ENCODE measurements around the gene SARM1. TPM values are rescaled to one million over a fixed set of nuclear protein-coding genes. Genes with fewer than 3 reads are reported as not detected.

SARM1 gene
- 10 to 100 TPM; 24.4 to 26.1 TPM for total RNA-seq
- 57.9 to 63.4 reads per million in 2 donors for total RNA-seq

GRCh38 chr17:28371245-28372202 is at the start of gene SARM1:
Gene SARM1 (plus strand): TSS chr17:28371694. CDS start chr17:28372033, 339 bp downstream.
- Mint-ChIP-seq H3K27me3 (no peaks in the 10 kb centered on the region), H3K36me3 (ENCODE audit: low read depth) (no peaks in the 10 kb centered on the region), H3K27ac (peak within 1 kb of the TSS; percentile 85), H3K4me3 (peak within 1 kb of the TSS; percentile 97), H3K4me1 (peaks cover 13% of the 10 kb centered on the region)
- ATAC-seq, result peak; percentile 89
- peak; percentile 63 to 81 (median 73) for DNase-seq
- no peaks in the 10 kb centered on the region for H3K9me3 ChIP-seq (ENCODE audit: control insufficient read depth, low read length, poor library complexity, severe bottlenecking)

- H3K4me1 Mint-ChIP-seq, result peaks cover 12% of the 10 kb centered on the region
Measured at GRCh38 chr17:28324267-28324745, 47.2 kb upstream of the SARM1 start.

GRCh38 chr17:28324781-28325180 is 46.7 kb upstream of the SARM1 start:
- H3K4me3 Mint-ChIP-seq, result no peak overlapping the region

More at GRCh38 chr17:28324267-28324745, 47.2 kb upstream of the SARM1 start:
- DNase-seq (no peak), ATAC-seq (no peak)
- Mint-ChIP-seq H3K36me3 (ENCODE audit: low read depth) (no peaks in the 10 kb centered on the region), H3K4me3 (no peak overlapping the region), H3K27ac (no peak overlapping the region), H3K27me3 (no peaks in the 10 kb centered on the region)
- H3K9me3 ChIP-seq (ENCODE audit: control insufficient read depth, low read length, poor library complexity, severe bottlenecking), result no peaks in the 10 kb centered on the region

GRCh38 chr17:28325211-28325610 is 46.3 kb upstream of the SARM1 start:
- H3K9me3 ChIP-seq (ENCODE audit: control insufficient read depth, low read length, poor library complexity, severe bottlenecking), result no peaks in the 10 kb centered on the region
- peaks cover 4% of the 10 kb centered on the region for H3K4me1 Mint-ChIP-seq
- no peaks in the 10 kb centered on the region for H3K36me3 Mint-ChIP-seq (ENCODE audit: low read depth)
- no peak overlapping the region for H3K27ac Mint-ChIP-seq
- H3K27me3 Mint-ChIP-seq, result no peaks in the 10 kb centered on the region
- no peak for ATAC-seq
- DNase-seq, result no peak
- H3K4me3 Mint-ChIP-seq, result no peak overlapping the region

More at GRCh38 chr17:28324781-28325180, 46.7 kb upstream of the SARM1 start:
- DNase-seq (no peak), ATAC-seq (no peak)
- Mint-ChIP-seq H3K27ac (no peak overlapping the region), H3K4me1 (peaks cover 8% of the 10 kb centered on the region), H3K27me3 (no peaks in the 10 kb centered on the region), H3K36me3 (ENCODE audit: low read depth) (no peaks in the 10 kb centered on the region)
- H3K9me3 ChIP-seq (ENCODE audit: control insufficient read depth, low read length, poor library complexity, severe bottlenecking), result no peaks in the 10 kb centered on the region

- Mint-ChIP-seq H3K4me3 (no peak overlapping the region), H3K36me3 (ENCODE audit: low read depth) (no peaks in the 10 kb centered on the region), H3K27ac (no peak overlapping the region), H3K27me3 (no peaks in the 10 kb centered on the region), H3K4me1 (peaks cover 2% of the 10 kb centered on the region)
- ATAC-seq (no peak), DNase-seq (no peak)
- H3K9me3 ChIP-seq (ENCODE audit: control insufficient read depth, low read length, poor library complexity, severe bottlenecking), result no peaks in the 10 kb centered on the region
Measured at GRCh38 chr17:28326114-28326513, 45.4 kb upstream of the SARM1 start.

- H3K4me1 Mint-ChIP-seq, result no peaks in the 10 kb centered on the region
- H3K9me3 ChIP-seq (ENCODE audit: control insufficient read depth, low read length, poor library complexity, severe bottlenecking), result no peaks in the 10 kb centered on the region
- peaks cover 2% of the 10 kb centered on the region for H3K36me3 Mint-ChIP-seq (ENCODE audit: low read depth)
- no peak overlapping the region for H3K4me3 Mint-ChIP-seq
- ATAC-seq (no peak), DNase-seq (no peak)
- H3K27me3 Mint-ChIP-seq, result no peaks in the 10 kb centered on the region
- H3K27ac Mint-ChIP-seq, result no peak overlapping the region
Measured at GRCh38 chr17:28327031-28327607, 44.4 kb upstream of the SARM1 start.

GRCh38 chr17:28327709-28328108 is 43.8 kb upstream of the SARM1 start:
- ATAC-seq, result no peak

GRCh38 chr17:28328325-28328724 is 43.2 kb upstream of the SARM1 start:
- Mint-ChIP-seq H3K4me1 (peaks cover 3% of the 10 kb centered on the region), H3K36me3 (ENCODE audit: low read depth) (peaks cover 4% of the 10 kb centered on the region)

More at GRCh38 chr17:28327709-28328108, 43.8 kb upstream of the SARM1 start:
- H3K27ac Mint-ChIP-seq, result no peak overlapping the region
- no peak for DNase-seq
- no peak overlapping the region for H3K4me3 Mint-ChIP-seq
- no peaks in the 10 kb centered on the region for H3K27me3 Mint-ChIP-seq
- no peaks in the 10 kb centered on the region for H3K9me3 ChIP-seq (ENCODE audit: control insufficient read depth, low read length, poor library complexity, severe bottlenecking)
- H3K4me1 Mint-ChIP-seq, result peaks cover 2% of the 10 kb centered on the region
- peaks cover 4% of the 10 kb centered on the region for H3K36me3 Mint-ChIP-seq (ENCODE audit: low read depth)

GRCh38 chr17:28330671-28331070 is 40.8 kb upstream of the SARM1 start:
- no peaks in the 10 kb centered on the region for H3K27me3 Mint-ChIP-seq
- DNase-seq (no peak), ATAC-seq (no peak)
- no peaks in the 10 kb centered on the region for H3K9me3 ChIP-seq (ENCODE audit: control insufficient read depth, low read length, poor library complexity, severe bottlenecking)
- H3K4me3 Mint-ChIP-seq, result no peak overlapping the region
- peaks cover 4% of the 10 kb centered on the region for H3K36me3 Mint-ChIP-seq (ENCODE audit: low read depth)
- H3K27ac Mint-ChIP-seq, result no peak overlapping the region
- peaks cover 16% of the 10 kb centered on the region for H3K4me1 Mint-ChIP-seq

More at GRCh38 chr17:28328325-28328724, 43.2 kb upstream of the SARM1 start:
- Mint-ChIP-seq H3K4me3 (no peak overlapping the region), H3K27me3 (no peaks in the 10 kb centered on the region), H3K27ac (no peak overlapping the region)
- DNase-seq, result no peak
- H3K9me3 ChIP-seq (ENCODE audit: control insufficient read depth, low read length, poor library complexity, severe bottlenecking), result no peaks in the 10 kb centered on the region
- no peak for ATAC-seq

GRCh38 chr17:28331891-28332420 is 39.5 kb upstream of the SARM1 start:
- Mint-ChIP-seq H3K27me3 (no peaks in the 10 kb centered on the region), H3K36me3 (ENCODE audit: low read depth) (peaks cover 4% of the 10 kb centered on the region), H3K4me3 (no peak overlapping the region), H3K27ac (no peak overlapping the region), H3K4me1 (peaks cover 19% of the 10 kb centered on the region)
- ATAC-seq (no peak), DNase-seq (no peak)
- H3K9me3 ChIP-seq (ENCODE audit: control insufficient read depth, low read length, poor library complexity, severe bottlenecking), result no peaks in the 10 kb centered on the region

- ATAC-seq, result no peak
- no peak overlapping the region for H3K4me3 Mint-ChIP-seq
Measured at GRCh38 chr17:28333083-28333746, 38.3 kb upstream of the SARM1 start.

GRCh38 chr17:28334171-28334570 is 37.3 kb upstream of the SARM1 start:
- Mint-ChIP-seq H3K4me1 (peaks cover 32% of the 10 kb centered on the region), H3K27me3 (no peaks in the 10 kb centered on the region), H3K4me3 (peak overlapping the region; percentile 98), H3K36me3 (ENCODE audit: low read depth) (peaks cover 4% of the 10 kb centered on the region), H3K27ac (peak overlapping the region; percentile 89)
- ATAC-seq (no peak), DNase-seq (no peak)
- H3K9me3 ChIP-seq (ENCODE audit: control insufficient read depth, low read length, poor library complexity, severe bottlenecking), result no peaks in the 10 kb centered on the region

More at GRCh38 chr17:28333083-28333746, 38.3 kb upstream of the SARM1 start:
- peaks cover 4% of the 10 kb centered on the region for H3K36me3 Mint-ChIP-seq (ENCODE audit: low read depth)
- no peak for DNase-seq
- peak overlapping the region; percentile 89 for H3K27ac Mint-ChIP-seq
- no peaks in the 10 kb centered on the region for H3K27me3 Mint-ChIP-seq
- peaks cover 28% of the 10 kb centered on the region for H3K4me1 Mint-ChIP-seq
- H3K9me3 ChIP-seq (ENCODE audit: control insufficient read depth, low read length, poor library complexity, severe bottlenecking), result no peaks in the 10 kb centered on the region
